Stimulated activated CD8-positive, alpha-beta memory T cell treated with anti-CD3 and anti-CD28 coated beads, Interleukin-4, amount 100 ng/mL, for 1 hour (primary cell): ENCODE data around the gene BMP2K.
"Not testable (repeated sequence)": the region's sequence is repeated elsewhere in the genome, so short reads cannot be mapped to it uniquely, and the experiment has no call there.

ENCODE experiments used
- DNase-seq, 2 donors: peaks; one replicate each; pipeline ENCODE4 v3.0.0-alpha.2; 2020; ENCODE audit warnings: low read depth in 2 of 2, low spot score in 1 of 2

The BMP2K gene

GRCh38 chr4:78862314-78862737, 86.2 kb downstream of the BMP2K start:
- DNase-seq: no peak

GRCh38 chr4:78863254-78863869, 87.2 kb downstream of the BMP2K start:
- DNase-seq: no peak

- DNase-seq: no peak
Observed at GRCh38 chr4:78863991-78864390, 87.8 kb downstream of the BMP2K start.

GRCh38 chr4:78864405-78865024, 88.4 kb downstream of the BMP2K start:
- no peak for DNase-seq

GRCh38 chr4:78865451-78865850, 89.3 kb downstream of the BMP2K start:
- DNase-seq: no peak

GRCh38 chr4:78868712-78869111, 92.6 kb downstream of the BMP2K start:
- not testable (repeated sequence) for DNase-seq

GRCh38 chr4:78870056-78870455, 93.9 kb downstream of the BMP2K start:
- no peak for DNase-seq

- DNase-seq: no peak
Observed at GRCh38 chr4:78876568-78877320, 100.6 kb downstream of the BMP2K start.

- DNase-seq: no peak
Observed at GRCh38 chr4:78878031-78878430, 101.9 kb downstream of the BMP2K start.

GRCh38 chr4:78880874-78881492, 104.8 kb downstream of the BMP2K start:
- no peak for DNase-seq

GRCh38 chr4:78885598-78885997, 109.4 kb downstream of the BMP2K start:
- no peak for DNase-seq

- no peak for DNase-seq
Observed at GRCh38 chr4:78889955-78890354, 113.8 kb downstream of the BMP2K start.

- DNase-seq: no peak
Observed at GRCh38 chr4:78899302-78899701, 123.2 kb downstream of the BMP2K start.

- no peak for DNase-seq
Observed at GRCh38 chr4:78901882-78902281, 125.7 kb downstream of the BMP2K start.

GRCh38 chr4:78902298-78902697, 126.1 kb downstream of the BMP2K start:
- DNase-seq: no peak

- DNase-seq: no peak
Observed at GRCh38 chr4:78904143-78904542, 128.0 kb downstream of the BMP2K start.

GRCh38 chr4:78907638-78908037, 131.5 kb downstream of the BMP2K start:
- DNase-seq: no peak

- DNase-seq: not testable (repeated sequence)
Observed at GRCh38 chr4:78908974-78909373, 132.8 kb downstream of the BMP2K start.

- no peak for DNase-seq
Observed at GRCh38 chr4:78910612-78911011, 134.5 kb downstream of the BMP2K start.

- DNase-seq: no peak
Observed at GRCh38 chr4:78922207-78922606, 146.1 kb downstream of the BMP2K start.

GRCh38 chr4:78923464-78924312, 147.5 kb downstream of the BMP2K start:
- no peak for DNase-seq
